Measurements from ENCODE around the gene INO80D. TPM values are rescaled to one million over a fixed set of nuclear protein-coding genes. Genes with fewer than 3 reads are reported as not detected.

Gene INO80D
- total RNA-seq, 1 experiment from 2014 or later: 8.8 TPM

GRCh38 chr2:206115026-206115578 is 29.1 kb upstream of the INO80D start:
- H3K4me2 ChIP-seq (ENCODE audit: low read length): no peak overlapping the region
- BruUV-seq (replicated peaks): no TSS peak
- no peak overlapping the region for H3K9ac ChIP-seq (ENCODE audit: low read length)
- intact Hi-C loops (cut with micrococcal nuclease): no loop called here
- no peaks in the 10 kb centered on the region for H3K9me2 ChIP-seq (replicated peaks; ENCODE audit: low read length)
- H4K20me1 ChIP-seq (ENCODE audit: low read length): no peaks in the 10 kb centered on the region
- ChIA-PET CTCF (no interaction called here), POLR2A (ENCODE audit: unreplicated experiment) (no interaction called here)
- ATAC-seq: no peak
- no peaks in the 10 kb centered on the region for H3K9me3 ChIP-seq (ENCODE audit: low read length)
- H2AFZ ChIP-seq (ENCODE audit: low read length): no peak overlapping the region
- H3K79me2 ChIP-seq (ENCODE audit: low read length): no peaks in the 10 kb centered on the region
- no peaks in the 10 kb centered on the region for H3F3A ChIP-seq (ENCODE audit: low read length, unreplicated experiment)
- TF ChIP-seq CTCF (conservative IDR thresholded peaks at IDR 0.05; ENCODE audit: low read depth, low read length): no peak
- TF ChIP-seq EZH2phosphoT487 (IDR thresholded peaks at IDR 0.05; ENCODE audit: borderline replicate concordance, low read length): no peak
- TF ChIP-seq EZH2 (IDR thresholded peaks at IDR 0.05; ENCODE audit: low read length, unreplicated experiment): no peak
- H3K27me3 ChIP-seq (ENCODE audit: low read length): no peaks in the 10 kb centered on the region
- H3K27ac ChIP-seq (ENCODE audit: low read length): no peak overlapping the region
- H3K4me1 ChIP-seq (ENCODE audit: insufficient read depth, low read length): peaks cover 11% of the 10 kb centered on the region
- DNase-seq: peak; percentile 32
- no peak overlapping the region for H3K4me3 ChIP-seq (ENCODE audit: low read length)
- peaks cover 8% of the 10 kb centered on the region; the same call in 1 of the 2 replicates for H3K36me3 ChIP-seq (ENCODE audit: low read depth, low read length)

GRCh38 chr2:206112846-206113547 is 27.0 kb upstream of the INO80D start:
- ATAC-seq (no peak), DNase-seq (no peak)
- Histone ChIP-seq H2AFZ (ENCODE audit: low read length) (no peak overlapping the region), H3F3A (ENCODE audit: low read length, unreplicated experiment) (no peaks in the 10 kb centered on the region), H4K20me1 (ENCODE audit: low read length) (no peaks in the 10 kb centered on the region), H3K9me3 (ENCODE audit: low read length) (no peaks in the 10 kb centered on the region), H3K4me2 (ENCODE audit: low read length) (no peak overlapping the region), H3K27me3 (ENCODE audit: low read length) (no peaks in the 10 kb centered on the region), H3K9ac (ENCODE audit: low read length) (no peak overlapping the region), H3K4me1 (ENCODE audit: insufficient read depth, low read length) (peaks cover 11% of the 10 kb centered on the region), H3K27ac (ENCODE audit: low read length) (no peak overlapping the region), H3K9me2 (replicated peaks; ENCODE audit: low read length) (no peaks in the 10 kb centered on the region), H3K4me3 (ENCODE audit: low read length) (no peak overlapping the region), H3K36me3 (ENCODE audit: low read depth, low read length) (0 out of 2 replicates have a peak, but pooled peaks cover 4% of the 10 kb centered on the region), H3K79me2 (ENCODE audit: low read length) (no peaks in the 10 kb centered on the region)
- intact Hi-C loops (cut with micrococcal nuclease): no loop called here
- POLR2A ChIA-PET (ENCODE audit: unreplicated experiment): no interaction called here
- BruUV-seq (replicated peaks): no TSS peak
- TF ChIP-seq CTCF (conservative IDR thresholded peaks at IDR 0.05; ENCODE audit: low read depth, low read length): no peak
- TF ChIP-seq EZH2 (IDR thresholded peaks at IDR 0.05; ENCODE audit: low read length, unreplicated experiment): no peak
- no peak for TF ChIP-seq EZH2phosphoT487 (IDR thresholded peaks at IDR 0.05; ENCODE audit: borderline replicate concordance, low read length)
- CTCF ChIA-PET: no interaction called here

- Histone ChIP-seq H3K9me3 (ENCODE audit: low read length) (no peaks in the 10 kb centered on the region), H2AFZ (ENCODE audit: low read length) (no peak overlapping the region), H3K27me3 (ENCODE audit: low read length) (no peaks in the 10 kb centered on the region), H3K4me3 (ENCODE audit: low read length) (no peak overlapping the region), H4K20me1 (ENCODE audit: low read length) (no peaks in the 10 kb centered on the region), H3K9ac (ENCODE audit: low read length) (no peak overlapping the region), H3F3A (ENCODE audit: low read length, unreplicated experiment) (no peaks in the 10 kb centered on the region), H3K4me2 (ENCODE audit: low read length) (no peak overlapping the region), H3K36me3 (ENCODE audit: low read depth, low read length) (0 out of 2 replicates have a peak, but pooled peaks cover 2% of the 10 kb centered on the region), H3K27ac (ENCODE audit: low read length) (no peak overlapping the region), H3K79me2 (ENCODE audit: low read length) (no peaks in the 10 kb centered on the region), H3K4me1 (ENCODE audit: insufficient read depth, low read length) (peaks cover 11% of the 10 kb centered on the region), H3K9me2 (replicated peaks; ENCODE audit: low read length) (no peaks in the 10 kb centered on the region)
- intact Hi-C loops (cut with micrococcal nuclease): no loop called here
- TF ChIP-seq CTCF (conservative IDR thresholded peaks at IDR 0.05; ENCODE audit: low read depth, low read length): no peak
- TF ChIP-seq EZH2 (IDR thresholded peaks at IDR 0.05; ENCODE audit: low read length, unreplicated experiment): no peak
- TF ChIP-seq EZH2phosphoT487 (IDR thresholded peaks at IDR 0.05; ENCODE audit: borderline replicate concordance, low read length): no peak
- ATAC-seq: 0 out of 2 replicates have a peak, but pooled peaks have one; percentile 14
- ChIA-PET CTCF (no interaction called here), POLR2A (ENCODE audit: unreplicated experiment) (no interaction called here)
- DNase-seq: no peak
- BruUV-seq (replicated peaks): TSS peak; percentile 20
Observed at GRCh38 chr2:206112108-206112507, 26.1 kb upstream of the INO80D start.
